HG03558 (cell line): ENCODE measurements around the gene DRC1.

ENCODE experiments used
- ATAC-seq: cut with Tn5 transposase; IDR thresholded peaks from one replicate; pipeline ENCODE4 v1.9.1; 2021; ENCODE audit warnings: moderate number of reproducible peaks; ENCODE audit not compliant: unreplicated experiment; ENCODE audit errors: extremely low read depth

The DRC1 gene

DNA sequence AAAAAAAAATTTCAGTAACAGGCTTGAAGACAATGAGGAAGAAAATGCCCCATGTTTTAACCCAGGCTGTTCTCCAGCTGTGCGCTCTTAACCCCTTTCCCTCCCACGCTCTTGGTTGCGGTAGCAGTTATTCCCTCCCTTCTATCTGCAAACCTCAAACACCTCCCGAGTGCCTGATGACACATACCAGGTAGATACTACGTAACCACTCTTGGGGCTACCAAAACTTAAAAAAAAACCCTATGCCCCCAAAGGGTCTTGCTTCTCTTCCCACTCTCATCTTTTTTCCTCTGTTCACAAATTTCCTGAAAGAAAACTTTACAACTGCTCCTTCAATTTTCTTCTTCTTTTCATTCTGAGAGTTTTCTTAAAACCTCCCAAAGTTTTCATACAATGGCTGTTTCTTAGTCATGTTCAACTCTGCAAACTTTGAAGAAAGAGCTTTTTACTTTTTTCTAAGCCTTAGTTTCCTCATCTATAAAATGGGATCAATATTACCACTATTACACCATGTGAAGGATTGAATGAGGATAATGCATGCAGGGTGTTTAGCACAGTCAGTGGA, 4.9 kb upstream of the DRC1 start:
- ATAC-seq, result no peak

DNA sequence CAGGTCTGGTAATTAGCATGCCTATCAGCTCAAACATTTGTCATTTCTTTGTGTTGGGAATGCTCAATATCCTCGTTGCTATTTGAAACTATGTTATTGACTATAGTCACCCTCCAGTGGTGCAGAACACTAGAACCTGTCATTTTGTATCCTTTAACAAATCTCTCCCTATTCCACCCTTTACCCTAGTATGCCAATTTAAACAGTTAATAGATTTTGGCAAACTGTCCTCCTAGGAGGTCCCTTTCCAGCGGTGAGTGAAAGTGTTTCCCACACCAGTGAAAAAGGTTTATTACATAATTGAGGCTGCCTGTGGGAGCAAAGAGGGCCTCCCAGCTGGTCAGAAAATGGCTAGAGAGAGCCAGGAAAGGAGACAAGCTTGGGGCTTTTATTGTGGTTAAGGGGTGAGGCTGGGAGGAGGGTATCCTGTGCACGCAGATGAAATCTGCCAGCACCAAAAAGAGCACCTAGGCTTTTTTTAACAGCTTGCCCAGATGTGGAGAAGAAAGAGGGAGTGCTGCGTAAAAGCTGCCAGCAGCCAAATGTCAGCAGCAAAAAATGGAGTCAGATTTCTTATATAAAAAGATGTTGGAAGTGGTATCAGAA, 1.8 kb upstream of the DRC1 start:
- no peak for ATAC-seq

DNA sequence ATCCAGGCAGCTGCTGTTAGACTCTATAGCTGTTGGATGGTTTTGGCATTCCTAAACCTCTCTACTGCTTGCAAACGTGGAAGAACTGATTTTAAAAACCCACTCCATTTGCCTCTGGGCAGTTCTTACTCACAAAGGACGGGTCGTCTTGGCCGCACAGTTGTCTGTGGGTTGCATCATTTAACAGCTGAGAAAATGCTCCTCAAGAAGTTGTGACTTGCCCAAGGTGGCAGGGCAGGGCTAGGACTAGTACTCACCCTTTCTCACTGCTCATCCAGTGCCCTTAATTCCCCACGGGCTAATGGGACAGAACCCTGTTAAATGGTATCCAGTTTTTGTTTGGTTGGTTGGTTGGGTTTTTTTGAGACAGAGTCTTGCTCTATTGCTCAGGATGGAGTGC, 997 bp upstream of the DRC1 start:
- ATAC-seq, result no peak

DNA sequence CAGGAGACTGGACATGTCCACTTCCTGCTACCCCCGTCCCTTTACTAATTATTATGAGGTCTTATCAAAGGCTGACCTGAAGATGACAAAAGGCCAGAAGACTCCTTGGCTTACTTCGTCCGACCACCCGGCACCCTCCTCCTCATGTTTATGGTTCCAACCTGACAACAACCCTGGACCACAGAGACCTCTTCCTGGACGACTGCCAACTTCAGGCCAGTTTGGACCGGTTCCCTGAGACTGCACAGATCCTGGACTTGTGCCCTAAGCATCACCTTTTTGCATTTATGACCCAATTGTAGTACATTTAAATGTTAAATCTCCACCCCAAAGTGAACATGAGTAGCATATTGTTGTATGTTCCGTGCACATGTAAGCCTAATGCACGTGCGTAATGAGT, 5.8 kb downstream of the DRC1 start:
- ATAC-seq, result no peak

DNA sequence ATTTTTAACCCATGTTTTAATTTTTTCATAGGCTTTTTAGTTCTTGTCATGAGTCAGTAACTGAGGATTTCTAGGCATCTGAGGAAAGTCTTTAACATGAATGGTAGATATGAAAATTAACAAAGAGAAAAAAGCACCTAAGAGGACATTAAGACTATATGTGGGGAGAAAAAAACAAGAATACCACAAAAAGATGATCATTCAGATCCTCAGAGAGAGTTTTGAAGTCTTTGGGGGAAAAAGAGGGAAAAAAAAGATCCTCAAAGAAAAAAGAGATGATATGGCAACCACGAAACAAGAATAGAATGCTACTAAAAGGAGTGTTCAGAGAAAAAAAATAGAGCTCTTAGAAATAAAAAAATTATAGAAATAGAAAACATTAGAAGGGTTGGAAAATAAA, 8.1 kb downstream of the DRC1 start:
- no peak for ATAC-seq

DNA sequence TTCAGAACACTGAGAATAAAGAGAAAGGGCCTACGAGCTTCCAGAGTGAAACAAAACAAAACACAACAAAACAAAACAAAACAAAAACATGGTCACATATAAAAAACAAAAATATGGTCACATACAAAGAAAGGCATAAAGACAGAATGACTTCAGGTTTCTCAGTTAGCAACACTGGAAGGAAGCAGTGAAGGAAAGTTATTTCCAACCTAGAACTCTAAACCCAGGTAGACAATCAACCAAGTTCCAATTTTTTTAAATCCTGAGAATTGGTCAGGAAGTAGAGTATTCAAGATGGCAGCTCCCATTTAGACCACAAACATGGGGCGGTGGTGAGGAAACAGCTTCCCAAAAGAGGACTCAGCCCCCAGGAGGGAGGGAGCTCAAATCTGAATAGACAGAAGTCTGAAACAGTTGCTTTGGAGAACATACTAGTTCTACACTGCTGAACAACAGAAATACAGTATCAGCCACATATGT, 9.1 kb downstream of the DRC1 start:
- no peak for ATAC-seq

DNA sequence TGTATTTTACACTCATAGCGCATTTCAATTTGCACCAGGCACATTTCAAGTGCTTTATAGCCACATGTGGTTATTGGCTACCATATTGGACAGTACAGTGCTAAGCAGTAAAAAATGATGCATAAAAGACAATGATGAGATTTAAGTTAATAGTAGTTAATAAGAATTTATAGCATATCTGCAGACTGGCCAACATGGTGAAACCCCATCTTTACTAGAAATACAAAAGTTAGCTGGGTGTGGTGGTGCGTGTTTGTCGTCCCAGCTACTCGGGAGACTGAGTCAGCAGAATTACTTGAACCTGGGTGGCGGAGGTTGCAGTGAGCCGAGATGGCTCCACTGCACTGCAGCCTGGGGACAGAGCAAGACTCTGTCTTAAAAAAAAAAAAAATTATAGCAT, 9.7 kb downstream of the DRC1 start:
- no peak for ATAC-seq

DNA sequence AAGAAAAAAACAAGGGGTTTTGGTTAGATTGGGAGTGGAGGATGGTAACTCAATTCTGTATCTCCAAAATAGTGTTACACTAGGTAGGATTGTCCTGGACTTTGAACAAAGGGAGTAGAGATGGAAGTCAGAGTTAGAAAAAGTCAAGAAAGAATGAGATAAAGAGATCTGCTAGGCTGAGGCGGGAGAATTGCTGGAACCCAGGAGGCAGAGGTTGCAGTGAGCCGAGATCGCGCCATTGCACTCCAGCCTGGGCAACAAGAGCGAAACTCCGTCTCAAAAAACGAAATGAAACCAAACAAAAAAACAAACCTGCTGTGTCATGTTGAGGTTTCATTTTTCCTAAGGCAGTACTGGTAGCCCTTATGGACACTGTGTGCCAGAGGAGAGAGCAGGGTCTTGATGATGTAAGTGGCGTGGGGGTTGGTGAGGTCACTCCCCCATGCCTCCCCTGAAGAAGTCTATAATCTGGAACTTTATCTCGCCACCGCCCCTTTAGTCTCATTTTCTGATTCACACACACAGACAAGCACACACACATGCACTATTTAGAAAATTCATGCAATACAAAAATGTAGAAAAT, 10.5 kb downstream of the DRC1 start:
- no peak for ATAC-seq

DNA sequence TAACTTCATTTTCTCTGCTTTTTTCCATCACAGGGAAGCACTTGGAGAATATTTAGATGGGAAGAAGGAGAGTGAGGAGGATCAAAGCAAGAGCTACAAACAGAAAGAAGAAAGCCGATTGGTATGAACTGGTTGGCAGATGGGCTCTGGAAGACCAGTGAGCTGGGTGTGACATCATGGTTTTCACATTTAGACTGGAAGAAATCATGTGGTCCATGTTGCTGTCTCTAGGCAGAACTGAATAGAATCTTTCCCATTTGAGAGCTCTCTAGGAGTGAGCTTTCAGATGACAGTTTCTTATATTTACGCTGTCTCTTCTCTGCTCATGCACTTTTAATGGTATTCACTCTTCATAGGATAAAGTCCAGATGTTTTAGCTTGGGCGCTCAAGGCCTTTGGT, 12.6 kb downstream of the DRC1 start:
- no peak for ATAC-seq

DNA sequence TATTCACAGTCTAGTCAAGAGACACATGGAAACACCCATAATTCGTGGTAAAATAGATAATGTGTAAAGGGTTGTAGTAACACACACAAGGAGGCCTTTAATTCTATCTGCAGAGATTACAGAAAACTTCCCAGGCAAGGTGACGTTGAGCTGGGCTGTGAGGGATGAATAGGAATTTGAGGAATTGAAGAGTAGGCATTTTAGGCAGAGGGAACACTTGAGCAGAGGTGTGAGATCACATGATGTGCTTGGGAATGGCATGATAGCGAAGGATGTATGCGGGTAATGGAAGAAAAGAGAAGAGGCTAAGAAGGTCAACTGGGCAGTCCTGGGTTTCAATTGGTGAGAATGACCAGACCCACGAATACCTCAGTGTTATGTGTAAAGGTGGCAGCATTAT, 20.2 kb downstream of the DRC1 start:
- no peak for ATAC-seq

DNA sequence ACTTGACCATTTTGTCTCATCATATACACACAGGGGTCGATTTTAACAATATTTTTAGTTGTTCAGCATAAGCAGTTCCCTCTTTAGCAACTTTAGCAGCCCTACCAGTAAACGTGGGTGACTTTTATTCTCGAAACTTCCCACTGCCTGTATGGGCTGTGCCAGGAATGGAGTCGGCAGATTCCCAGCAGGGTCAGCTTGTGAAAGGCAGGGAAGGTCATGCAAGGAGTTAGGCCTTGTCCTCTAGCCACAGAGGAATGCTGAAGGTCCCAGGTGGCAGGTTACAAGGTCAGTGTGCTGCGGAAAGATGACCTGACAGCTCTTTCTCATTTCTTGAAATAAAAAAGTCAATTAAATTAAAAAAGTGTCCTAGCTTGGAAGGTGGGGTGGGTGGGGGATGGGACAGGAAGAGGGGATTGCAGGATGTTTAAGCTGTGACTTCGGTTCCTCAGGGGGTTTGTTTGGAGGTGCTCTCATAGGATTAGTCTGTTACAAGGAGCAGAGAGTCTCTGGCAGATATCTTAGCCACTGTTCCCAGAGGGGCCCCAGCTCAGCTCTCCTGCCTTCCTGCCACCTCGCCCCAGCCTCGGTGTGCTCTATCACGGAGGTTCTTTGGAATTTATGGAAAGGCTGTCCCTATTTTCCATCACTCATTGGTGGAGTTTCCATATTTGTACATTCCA, 21.4 kb downstream of the DRC1 start:
- no peak for ATAC-seq

DNA sequence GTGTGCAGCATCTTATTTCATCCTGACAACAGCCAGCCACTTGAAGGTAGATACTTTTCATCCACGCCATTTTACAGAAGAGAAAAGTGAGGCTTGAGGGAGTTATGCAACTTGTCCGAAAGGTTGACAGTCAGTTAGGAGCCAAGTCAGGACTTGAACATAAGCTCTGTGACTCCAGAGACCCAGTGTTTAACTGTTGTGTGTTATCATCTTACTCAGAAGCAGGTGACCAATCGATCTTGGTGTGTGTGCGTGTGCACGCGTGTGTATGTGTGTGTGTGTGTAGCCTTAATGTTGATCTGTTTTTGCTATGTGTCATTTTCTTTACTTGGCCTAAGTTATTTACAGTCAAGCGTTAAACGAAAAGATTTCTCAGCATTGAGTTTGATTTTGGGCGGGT, 22.0 kb downstream of the DRC1 start:
- no peak for ATAC-seq

DNA sequence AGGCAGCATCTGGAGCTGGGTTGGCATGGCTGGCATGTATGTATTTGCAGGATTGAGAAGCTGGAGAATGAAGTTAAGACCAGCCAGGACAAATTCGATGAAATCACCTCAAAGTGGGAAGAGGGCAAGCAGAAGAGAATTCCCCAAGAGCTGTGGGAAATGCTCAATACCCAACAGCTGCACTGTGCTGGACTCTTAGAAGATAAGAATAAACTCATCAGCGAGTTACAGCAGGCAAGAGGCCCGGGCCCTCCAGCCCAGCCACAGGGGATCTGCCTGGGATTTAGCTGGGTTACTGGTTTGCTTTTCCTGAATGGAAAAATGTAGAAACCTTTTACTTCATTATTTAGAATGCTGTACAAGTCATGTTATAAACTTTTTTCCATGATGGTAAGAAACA, 22.5 kb downstream of the DRC1 start:
- ATAC-seq, result no peak

DNA sequence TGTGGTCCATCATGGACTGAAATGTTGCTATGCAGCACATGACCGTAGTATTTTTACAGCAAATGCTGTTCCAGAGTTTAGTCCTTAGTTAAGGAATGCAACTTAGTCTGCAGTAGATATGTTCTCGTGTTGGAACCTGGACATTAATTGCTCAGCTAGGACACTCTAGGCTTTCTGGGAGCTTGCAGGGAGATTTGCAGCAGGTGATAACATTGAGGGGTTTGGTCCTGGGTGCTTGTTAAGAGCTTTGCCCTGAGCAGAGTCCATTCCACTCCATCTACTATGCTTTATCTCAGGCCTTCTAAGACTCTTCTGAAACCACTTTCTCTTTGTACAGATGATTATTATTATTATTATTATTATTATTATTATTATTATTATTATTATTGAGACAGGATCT, 27.1 kb downstream of the DRC1 start:
- no peak for ATAC-seq

DNA sequence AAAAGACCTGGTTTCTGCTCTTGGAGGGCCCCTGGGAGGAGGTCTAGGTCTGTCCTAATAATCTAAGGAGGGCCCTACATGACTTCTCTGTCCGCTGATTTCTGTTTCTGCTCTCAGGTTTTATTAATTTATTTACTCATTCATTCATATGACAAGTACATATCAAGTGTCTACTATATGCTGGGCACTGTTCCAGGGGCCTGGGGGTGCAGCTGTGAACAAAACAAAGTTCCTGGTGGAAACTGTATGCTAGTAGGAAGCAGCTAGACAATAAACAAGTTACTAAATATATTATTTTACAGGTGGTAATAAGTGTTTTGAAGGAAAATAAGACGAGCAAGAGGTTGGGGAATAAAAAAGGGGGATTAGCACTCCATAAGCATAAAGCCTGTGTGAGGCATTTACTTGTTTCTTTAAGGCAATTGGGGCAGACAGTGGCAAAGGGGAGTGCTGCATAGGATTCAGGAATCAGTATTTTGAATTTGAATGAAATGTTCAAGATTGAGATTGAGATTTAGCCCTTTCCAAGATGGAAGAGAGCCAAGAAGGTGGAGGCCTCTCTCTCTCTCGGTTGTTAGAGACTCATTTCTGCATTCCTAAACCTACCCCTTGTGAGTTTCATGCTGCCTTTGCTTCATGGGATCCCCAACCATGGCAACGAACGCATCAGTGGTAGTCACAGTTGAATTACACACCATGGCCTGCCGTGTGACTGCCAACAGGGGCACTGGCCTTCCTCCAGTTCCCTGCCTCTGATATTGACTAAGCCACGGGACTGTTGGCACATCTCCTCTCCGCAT, 28.3 kb downstream of the DRC1 start:
- ATAC-seq, result no peak

DNA sequence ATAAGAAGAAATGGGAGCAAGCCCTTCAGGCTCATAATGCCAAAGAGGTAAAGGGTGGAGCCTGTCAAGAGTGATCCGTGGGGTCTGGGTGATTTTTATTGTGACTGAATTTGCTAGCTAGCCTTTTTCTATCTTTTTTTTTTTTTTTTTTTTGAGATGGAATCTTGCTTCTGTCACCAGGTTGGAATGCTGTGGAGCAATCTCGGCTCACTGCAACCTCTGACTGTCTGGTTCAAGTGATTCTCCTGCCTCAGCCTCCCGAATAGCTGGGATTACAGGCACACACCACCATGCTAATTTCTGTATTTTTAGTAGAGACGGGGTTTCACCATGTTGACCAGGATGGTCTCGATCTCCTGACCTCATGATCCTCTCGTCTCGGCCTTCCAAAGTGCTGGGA, 29.1 kb downstream of the DRC1 start:
- no peak for ATAC-seq

DNA sequence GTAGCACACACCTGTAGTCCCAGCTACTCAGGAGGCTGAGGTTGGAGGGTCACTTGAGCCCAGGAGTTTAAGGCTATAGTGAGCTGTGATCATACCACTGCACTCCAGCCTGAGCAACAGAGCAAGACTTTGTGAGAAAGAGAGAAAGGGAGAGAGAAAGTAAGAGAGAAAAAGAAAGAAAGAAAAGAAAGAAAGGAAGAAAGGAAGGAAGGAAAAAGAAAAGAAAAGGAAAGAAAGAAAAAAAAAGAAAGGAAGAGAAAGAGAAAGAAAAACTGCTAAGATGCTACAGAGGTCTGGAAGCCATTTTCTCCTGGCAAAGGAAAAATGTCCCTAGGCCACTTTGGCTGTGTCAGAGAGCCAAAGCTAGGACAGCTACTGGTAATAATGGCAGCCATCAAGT, 30.6 kb downstream of the DRC1 start:
- no peak for ATAC-seq

DNA sequence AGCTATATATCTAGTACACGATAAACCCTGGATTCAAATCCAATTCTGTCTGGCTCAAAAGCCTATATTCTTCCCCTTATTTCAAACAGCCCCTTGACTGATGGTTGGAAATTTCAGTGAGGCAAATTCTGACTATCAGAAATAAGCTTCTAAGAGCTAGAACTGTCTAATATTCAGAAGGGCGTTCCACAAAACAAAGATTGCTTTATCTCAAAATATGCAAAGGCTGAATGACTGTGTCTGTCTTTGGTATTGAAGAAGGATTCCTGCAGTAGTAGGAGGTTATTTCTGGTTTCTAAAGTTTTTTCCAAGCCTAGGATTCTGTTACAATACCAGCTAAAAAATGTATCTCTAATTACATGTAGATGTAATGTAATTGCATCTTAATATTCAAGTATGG, 31.1 kb downstream of the DRC1 start:
- ATAC-seq, result no peak

DNA sequence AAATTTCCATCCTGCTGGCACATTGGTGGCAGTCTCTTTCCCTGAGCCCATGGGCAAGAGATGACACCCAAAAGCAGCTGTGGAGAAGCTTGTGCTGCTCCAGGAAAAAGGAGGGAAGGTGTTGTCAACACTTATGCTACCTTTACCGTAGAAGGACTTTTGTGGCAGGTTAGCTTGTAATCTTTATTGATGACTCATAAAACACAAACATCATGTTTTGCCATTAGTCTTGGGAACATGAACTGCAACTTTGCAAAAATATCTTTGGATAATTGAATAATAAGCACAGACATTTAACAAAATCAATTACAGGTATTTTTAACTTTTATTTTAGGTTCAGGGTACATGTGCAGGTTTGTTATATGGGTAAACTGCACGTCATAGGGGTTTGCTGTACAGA, 33.4 kb downstream of the DRC1 start:
- ATAC-seq, result no peak

DNA sequence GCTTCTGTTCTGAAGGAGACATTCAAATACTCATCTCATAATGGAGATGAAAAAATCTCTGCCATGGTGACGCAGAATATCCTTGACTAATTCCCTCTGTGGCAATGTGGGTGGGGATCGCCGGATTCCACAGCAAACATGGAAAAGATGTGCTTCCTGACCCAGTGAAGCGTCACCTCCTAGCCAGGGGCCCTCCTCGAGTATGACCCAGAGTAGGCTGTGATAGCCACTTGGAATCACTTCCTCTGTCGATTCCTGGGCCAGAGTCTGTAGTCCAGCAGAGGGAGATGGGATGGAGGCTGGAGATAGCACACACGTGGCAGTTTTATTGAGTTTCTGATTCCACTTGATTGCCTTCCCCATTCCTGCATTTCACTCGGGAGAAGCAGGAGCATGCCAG, 36.8 kb downstream of the DRC1 start:
- no peak for ATAC-seq

DNA sequence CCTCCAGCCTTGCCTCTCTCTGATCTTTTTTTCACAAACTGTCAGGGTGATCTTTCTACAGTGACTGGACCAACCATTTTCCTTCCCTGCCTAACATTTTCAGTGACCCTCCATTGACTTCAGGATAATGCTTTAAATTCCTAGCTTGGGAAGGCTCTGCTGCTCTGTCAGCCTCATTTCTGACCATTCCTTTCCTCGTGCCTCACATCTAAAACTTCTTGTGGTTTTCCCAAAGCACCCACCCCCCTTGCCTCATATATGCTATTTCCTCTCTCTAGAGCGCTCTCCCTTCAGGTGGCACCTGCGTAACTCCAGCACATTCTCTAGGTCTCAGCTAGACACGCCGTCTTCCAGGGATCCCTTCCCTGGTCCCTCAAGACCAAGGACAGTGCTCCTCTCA, 37.2 kb downstream of the DRC1 start:
- no peak for ATAC-seq
